IPS-NIHi11 (cell line): ENCODE results near the gene C4orf50.
"Not testable (repeated sequence)": the region's sequence is repeated elsewhere in the genome, so short reads cannot be mapped to it uniquely, and the experiment has no call there.

Experiments used
- DNase-seq: peaks from one replicate; pipeline ENCODE4 v3.0.0; 2012; ENCODE audit warnings: mixed read lengths, low spot score

C4orf50 gene

DNA sequence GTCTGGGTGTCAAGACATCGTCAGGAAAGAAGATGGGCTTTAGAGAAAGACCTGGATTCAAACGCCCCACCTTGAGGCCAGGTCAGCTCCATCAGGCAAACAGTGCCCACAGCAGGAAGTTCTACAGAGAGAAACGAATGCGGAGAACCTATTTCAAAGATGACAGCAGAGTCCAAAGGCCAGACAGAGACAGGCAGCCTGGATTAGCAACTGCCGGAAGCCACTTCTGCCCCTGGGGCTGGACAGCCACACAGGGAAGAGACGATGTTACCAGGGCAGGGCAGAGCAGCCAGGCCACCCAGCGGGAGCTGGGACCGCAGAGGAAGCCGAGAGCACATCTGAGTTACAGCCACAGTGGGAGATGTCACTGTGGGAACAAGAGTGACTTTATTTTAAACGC lies 1.2 kb downstream of the C4orf50 start:
- no peak for DNase-seq

DNA sequence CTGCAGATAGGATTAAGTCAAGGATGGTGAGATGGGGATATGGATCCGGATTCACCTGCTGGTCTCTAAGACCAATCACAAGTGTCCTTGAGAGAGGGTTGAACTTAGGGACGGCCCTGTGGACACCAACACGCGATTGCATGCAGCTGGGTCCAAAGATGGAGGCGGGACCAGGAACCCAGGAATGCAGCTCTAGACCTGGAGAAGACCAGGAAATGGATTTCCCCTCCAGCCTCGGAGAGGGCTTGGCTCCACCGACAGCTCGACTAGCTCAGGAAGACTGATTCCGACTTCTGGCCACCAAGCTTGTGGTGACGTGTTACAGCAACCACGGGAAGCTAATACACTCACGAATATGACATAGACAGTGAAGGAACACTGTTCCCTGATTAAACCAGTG lies 4.7 kb downstream of the C4orf50 start:
- DNase-seq: no peak

DNA sequence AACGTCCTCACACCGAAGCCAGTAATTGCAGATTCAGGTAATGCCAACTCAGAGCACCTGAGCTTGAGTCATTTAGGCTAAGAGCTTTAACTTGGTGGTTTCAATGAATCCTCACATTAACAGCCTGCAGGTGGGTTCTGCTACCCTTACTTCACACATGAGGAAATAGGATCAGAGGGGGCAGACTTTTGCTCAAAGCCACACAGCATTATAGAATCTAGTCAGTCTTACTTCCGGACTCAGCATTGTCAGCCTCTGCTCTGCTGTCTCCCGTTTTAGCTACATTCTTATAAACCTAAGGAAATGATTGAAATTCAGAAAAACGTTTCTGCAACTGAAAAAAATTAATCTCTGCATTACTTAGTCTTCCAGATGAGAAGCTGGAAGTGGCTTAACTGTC lies 6.0 kb downstream of the C4orf50 start:
- DNase-seq: no peak

DNA sequence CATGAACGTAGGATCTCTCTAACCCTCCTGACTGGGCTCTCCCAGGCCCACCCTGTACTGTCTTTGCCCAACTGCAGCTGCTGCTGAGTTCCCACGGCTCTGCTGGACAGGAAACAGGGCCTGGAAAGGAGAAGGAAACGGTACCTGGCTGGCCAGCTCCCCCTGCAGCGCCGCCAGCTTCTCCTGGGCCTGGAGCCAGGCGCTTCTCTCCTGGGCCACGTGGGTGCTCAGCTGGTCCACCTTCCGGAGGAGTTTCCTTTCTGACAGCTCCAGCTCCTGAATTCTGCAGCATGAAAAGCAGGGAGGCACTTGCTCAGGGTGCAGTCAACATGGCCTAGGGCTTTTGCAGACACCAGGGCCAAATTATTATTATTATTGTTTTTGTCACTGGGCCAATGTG lies 6.5 kb downstream of the C4orf50 start:
- peak; percentile 42 for DNase-seq

DNA sequence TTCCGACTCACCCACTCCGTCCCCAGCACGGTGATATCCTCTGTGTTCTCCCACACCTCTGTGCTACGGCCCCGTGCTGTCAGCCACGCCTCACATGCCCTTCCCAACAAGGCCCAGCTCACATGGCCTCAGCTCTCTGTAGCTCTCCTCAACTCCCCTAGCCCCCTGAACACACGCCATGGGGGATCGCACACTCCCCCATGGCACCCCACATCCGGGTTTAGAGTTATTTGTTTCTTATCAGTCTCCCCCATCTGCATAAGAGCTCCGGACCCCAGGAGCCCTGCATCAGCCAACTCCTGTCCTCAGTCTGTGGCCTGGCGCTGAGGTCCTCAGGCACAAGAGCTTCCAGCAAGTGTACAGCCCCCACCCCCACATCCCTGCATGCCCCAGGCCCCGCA lies 7.0 kb downstream of the C4orf50 start:
- no peak for DNase-seq

DNA sequence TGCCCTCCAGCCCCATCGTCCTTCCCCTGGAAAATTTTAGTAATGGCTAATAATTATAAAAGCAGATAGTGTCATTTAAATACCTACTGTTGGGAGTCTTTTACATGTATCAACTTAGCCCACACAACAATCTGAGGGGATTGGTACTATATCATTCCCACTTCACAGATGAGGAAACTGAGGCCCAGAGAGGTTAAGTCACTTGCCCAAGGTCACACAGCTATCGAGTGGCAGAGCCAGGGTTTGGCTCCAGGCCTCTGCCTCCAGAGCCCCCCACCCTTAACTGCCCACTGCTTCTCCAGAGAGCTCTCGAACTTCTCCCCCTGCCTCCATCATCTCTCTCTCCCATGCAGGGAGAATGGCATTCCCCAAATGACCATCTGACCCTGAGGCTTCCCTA lies 7.4 kb downstream of the C4orf50 start:
- DNase-seq: no peak

DNA sequence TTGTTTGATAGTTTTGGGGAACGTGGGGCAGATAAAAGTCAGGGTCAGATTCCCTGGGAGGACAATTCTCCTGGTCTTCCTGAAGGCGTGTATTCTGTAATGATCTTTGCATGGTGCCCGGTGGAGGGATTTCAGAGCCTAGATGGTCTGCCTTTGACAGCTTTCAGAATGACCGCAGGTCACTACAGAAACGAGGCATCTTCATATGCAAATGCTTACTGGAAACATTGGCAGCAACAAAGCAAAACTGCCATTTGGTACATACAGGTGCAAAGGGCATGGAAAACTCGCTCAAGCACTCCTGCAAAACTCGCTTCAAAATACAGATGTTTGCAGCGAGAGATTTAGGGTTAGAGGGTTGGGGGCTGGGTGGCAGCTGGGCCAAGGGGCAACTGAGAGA lies 8.8 kb downstream of the C4orf50 start:
- DNase-seq: no peak

DNA sequence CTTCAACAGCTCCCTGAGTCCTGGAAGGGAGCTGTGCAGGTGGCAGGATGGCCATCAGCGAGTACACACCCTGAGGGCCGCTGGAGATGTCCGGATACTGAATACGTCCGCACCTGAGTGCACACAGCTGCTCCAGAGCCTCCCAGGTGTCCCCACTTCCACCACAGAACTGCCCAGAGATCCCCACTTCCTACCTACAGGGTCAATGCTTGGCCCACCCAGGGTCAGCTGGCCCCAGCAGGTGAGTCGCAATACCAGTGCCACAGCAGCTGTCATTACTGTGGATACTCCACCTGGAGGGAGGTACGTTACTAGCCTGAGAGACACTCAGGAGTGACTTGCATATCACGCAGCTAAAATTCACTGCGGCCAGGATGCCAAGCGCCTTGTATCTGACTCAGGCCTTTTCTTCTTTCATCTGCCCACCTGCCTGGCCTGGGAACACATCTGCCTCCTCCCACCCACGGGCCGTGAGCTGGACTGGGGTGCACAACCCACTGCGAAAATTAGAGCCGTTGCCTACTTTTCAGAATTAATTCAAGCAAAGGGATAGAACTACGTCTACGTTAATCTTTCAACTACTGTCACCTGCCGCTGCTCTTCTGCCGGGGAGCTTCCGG lies 9.4 kb downstream of the C4orf50 start:
- no peak for DNase-seq

DNA sequence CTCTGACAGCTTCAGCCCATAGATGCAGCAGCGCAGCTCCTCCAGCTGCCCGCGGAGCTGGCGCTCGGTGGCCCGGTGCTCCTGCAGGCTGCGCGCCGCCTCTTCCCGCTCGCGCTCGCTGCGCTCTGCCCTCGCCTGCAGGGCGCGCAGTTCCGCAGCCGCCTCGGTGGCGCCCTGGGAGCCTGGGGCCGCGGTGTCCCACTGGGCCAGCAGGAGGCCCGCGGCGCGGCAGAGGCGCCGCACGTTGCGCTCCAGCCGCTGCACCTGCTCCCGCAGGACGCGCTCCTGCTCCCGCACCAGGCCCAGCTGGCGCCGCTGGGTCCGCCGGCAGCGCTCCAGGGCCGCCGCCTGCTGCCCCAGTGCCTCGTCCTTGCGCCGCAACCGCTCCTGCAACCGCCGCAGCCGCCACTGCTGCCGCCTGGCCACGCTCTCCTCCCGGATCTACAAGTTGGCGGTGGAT lies 10.1 kb downstream of the C4orf50 start:
- peak; percentile 83 for DNase-seq

DNA sequence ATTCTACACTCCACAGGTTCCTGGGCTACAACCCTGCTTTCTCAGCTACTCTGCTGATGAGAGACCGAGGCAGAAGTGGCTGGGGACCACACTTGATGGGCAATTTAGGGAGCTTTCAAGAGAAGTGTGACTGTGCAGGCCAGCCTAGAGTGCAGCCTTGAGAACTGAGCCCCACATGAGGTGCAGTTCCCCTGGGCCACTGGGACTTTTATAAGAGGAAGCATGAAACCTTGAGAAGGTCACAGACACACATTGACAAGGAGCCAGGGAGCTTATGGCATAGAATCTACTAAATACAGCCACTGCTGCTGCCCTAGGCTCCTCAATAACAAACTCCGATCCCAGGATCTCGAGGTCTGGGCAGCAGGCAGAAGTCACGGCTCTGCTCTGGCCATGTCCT lies 13.1 kb downstream of the C4orf50 start:
- DNase-seq: no peak

DNA sequence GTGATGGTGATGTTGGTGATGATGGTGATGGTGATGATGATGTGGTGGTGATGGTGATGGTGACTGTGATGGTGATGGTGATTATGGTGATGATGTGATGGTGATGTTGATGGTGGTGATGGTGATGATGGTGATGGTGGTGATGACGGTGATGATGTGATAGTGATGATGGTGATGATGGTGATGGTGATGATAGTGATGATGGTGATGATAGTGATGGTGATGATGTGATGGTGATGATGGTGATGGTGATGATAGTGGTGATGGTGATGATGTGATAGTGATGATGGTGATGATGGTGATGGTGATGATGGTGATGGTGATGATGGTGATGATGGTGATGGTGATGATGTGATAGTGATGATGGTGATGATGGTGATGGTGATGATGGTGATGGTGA lies 14.7 kb downstream of the C4orf50 start:
- not testable (repeated sequence) for DNase-seq

DNA sequence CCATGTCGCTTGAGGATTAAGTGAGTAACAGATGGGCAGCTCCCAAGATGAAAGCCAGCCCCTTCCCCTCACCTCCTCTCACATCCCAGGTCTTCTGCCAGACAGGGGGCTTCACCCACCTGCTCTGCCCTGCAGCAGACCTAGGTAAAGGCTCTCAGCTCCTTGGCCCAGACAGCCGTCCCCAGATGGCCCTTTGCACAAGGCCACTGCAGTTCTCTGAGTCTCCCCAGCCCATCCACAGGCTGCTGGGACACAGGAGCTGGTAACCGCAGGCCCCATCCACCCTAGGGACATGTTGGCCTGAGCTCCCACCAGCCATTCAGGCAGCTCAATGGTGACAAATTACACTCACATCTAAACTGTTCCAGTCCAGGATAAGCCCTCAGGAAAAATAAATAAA lies 15.3 kb downstream of the C4orf50 start:
- DNase-seq: no peak

DNA sequence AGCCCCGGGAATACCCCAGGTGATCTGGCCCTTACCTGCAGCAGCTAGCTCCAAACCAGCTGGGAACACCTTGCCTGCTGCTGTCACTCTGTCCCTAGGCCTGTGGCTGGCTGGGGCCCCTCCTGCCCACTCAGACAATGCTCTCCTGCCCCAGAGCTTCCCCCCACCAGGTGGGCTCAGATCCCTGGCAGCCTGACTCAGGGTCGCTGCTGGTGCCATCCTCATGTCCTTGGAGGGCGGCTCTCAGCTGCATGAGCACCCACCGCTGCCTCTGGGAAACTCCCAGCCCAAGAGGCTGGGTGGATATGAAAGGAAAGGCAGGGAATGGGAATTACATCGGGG lies 15.8 kb downstream of the C4orf50 start:
- no peak for DNase-seq

DNA sequence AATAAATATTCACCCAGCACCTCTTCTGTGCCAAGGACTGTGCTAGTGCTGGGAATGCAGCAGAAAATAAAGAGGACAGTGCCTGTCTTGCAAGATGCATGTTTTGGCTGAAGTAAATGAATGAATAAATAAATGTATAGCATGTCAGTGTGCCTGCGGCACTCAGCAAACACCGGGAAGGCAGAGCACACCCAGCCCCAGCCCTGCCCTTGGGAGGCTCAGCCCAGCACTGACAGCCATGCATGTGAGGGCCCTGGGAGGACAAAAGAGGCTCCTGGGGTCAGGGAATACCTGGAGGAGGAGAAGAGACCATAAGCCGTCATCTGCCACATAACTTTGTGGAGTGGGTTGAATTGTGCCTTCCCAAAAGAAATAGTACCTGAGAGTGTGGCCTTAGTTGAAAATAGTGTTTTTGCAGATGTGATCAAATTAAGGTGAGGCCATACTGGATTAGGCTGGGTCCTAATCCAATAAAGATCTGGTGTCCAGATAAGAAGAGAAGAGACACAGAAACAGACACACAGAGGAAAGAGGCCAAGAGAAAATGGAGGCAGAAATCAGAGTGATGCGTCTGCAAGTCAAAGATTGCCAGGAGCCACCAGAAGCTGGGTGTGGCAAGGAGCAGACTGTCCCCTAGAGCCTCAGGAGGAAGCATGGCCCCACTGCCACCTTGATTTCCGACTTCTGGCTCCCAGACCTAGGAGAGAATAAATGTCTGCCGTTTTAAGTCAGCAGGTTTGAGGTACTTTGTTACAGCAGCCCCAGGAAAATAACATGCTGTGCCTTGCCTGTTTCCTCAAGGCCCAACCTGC lies 16.3 kb downstream of the C4orf50 start:
- DNase-seq: no peak

DNA sequence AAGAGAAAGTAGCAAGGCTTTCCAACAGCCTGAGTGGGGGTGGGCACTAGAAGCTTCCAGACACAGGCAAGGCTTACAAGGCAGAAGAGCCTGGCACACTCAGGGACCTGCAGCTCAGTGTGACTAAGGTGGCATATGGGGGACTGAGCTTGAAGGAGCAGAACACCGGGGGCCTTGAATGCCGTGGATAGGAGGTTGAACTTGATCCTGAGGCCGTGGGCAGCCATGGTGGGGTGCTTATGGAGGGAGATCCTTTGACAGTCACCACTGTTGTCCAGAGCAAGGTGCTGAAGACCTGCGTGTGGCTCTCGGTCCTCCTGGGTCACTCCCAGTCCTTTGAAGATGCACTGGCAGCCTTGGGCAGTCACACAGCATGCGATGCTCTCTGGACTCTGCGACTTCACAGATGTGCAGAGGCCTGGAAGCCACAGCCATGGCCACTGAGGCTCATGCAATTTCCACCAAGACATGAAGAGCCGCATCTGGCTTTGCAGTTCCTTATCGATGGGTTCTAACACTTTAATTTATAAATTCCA lies 18.3 kb downstream of the C4orf50 start:
- no peak for DNase-seq

DNA sequence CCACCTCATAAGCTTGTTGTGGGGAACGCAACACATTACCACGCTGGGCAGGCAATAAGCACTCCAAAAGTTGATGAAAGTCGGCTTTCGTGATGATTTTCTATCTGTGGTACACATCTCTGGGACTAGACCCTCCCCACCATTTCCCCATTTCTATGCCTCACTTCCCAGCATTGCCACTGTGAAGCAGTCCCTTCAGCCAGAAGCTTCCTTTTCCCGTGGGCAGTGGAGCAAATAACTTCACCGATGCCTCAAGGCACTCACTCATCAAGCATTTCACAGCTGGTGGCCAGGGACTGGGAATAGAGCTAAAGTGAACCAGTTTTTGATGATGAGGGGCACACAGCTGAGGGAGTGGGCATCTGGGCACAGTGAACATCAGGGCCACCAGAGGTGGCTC lies 18.9 kb downstream of the C4orf50 start:
- DNase-seq: no peak

DNA sequence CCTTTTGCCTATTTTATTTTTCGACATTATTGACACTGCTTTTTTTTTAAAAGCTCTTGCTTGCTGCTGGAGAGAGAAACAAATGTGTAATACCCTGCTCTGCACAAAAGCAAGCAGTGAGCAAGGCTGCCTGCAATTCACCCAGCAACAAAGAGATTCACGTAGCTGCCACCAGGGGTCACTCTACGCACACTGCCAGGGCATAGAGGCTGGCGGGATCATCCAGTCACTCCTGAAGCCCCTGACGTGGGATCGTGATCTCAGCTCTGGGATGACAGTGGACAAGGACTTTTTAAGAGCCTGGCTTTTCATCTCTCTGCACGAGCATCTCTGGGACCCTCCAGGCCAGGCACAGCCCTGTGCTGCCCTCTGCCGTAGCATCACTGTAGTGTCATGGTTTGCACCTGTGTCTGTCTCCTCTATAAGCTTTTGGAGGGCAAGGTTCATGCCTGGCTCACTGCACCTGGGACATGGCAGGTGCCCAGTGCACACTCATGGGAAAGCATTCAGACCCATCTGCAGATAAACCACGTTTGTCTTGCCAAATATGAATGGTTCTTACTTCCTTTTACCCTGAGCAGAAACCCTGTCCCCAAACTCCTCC lies 19.8 kb downstream of the C4orf50 start:
- DNase-seq: peak; percentile 84

DNA sequence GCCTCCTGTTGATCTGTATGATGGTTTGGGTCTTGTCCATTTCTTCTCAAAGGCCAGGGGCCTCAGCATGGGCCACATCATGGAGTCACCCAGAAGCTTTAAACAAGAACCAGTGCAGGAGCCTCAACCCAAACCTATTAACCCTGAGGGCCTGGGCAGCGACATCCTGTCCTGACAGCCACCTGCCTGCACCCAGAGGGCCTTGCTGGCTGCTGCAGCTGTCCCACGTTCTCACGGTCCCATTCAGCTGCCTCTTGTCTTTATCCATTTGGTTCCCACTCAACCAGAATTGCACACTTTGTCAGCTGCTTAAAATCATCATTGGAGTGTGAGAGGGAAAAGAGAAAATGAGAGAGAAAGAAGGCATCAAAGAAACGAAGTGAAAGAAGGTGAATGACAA lies 21.6 kb downstream of the C4orf50 start:
- no peak for DNase-seq

DNA sequence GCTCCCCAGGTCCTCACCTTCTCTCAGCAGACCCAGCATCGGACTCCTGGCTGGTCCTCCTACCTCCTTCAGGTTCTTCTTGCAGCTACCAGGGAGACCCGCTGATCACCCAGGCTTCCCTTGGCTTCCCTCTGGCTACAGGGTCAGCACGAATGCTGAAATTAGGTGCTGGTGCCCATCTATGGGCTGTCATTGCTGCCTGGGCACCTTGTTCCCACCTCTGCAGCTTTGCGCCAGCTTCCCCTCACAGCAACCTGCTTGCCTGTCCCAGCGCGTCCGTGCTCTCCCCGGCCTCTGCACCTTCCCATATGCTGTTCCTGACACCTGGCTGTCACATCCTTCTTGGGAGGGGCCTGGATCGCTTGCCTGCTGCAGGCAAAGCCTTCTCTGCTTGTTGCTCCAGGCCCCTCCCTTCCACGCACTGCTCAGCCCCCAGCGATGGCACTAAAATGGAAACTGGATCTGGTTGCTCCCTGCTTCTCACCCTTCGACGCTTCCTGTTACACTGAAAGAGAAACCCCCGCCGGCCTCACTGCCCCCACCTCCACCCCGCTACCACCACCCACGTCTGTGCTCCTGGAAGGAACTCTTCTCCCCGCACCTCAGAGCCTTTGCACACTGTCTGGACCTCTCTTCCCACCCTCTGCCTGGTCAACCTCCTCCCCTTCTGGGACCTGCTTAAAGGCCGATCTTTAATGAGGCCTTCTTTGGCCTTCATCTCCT lies 22.2 kb downstream of the C4orf50 start:
- no peak for DNase-seq

DNA sequence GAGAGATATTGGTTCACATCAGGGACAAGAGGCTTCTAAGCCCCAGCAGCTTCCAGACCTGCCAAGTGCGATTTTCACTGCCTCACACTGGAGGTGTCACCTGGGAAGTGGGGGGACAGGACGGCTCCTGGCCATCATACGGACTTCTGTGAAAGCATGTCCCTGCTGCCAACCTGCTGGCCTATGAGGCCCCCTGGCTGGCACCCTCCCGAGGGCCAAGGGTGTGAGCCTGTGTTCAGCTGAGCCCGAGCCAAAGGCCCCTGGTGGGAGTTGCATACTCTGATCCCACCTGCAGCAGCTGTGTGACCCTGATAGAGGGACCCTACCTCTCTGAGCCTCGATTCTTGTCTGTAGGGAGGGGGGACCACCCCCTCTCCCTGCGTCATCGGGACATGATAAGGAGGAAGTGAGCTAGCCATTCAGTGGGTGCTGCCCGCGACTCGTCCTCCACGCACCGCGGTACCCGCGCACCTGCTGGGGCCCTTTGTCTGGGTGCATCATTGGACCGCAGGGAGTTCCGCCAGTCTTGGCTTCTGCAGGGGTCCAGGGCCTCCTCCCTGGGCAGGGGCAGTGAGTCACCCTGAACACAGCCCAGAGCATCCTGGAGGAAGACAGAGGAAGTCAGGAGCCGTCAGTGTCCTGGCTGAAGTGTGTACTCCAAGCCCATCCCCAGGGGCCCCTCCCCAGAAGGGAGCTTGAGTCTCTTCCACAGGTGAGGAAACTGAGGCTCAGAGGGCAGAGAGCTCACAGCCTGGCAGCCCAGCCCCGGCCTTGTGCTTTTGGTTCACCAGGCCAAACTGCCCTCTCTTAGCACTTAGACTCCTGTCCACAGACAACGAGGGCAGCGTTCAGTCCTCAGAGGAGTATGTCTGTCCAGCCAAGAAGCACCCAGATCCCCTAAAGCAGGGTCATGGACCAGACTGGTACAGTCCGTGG lies 24.1 kb downstream of the C4orf50 start:
- no peak for DNase-seq

DNA sequence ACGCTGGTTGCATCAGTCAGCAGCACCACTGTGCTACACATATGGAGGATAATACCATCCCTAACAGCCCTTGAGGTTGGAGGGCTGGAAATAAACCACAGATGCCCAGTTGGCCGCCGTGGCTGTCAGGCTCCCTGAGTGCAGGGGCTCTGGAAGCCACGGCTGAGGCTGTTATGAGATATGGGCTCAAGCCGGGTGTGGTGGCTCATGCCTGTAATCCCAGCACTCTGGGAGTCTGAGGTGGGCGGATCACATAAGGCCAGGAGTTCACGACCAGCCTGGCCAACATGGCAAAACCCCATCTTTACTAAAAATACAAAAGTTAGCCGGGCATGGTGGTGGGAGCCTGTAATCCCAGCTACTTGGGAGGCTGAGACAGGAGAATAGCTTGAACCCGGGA lies 24.9 kb downstream of the C4orf50 start:
- not testable (repeated sequence) for DNase-seq
